Measurements from ENCODE around the gene TBL1X.

Gene TBL1X

GRCh38 chrX:9678215-9678965 is 213.5 kb downstream of the TBL1X start:
- Histone ChIP-seq H3K27me3 (ENCODE audit: control insufficient read depth, insufficient read depth, low read length) (no peaks in the 10 kb centered on the region), H3K36me3 (ENCODE audit: control insufficient read depth, low read depth, low read length) (no peaks in the 10 kb centered on the region), H3K9me3 (ENCODE audit: control insufficient read depth, low read depth, low read length) (no peaks in the 10 kb centered on the region), H3K27ac (ENCODE audit: low read length) (no peak overlapping the region), H3K4me1 (ENCODE audit: control insufficient read depth, low read depth, low read length) (no peaks in the 10 kb centered on the region), H3K4me3 (ENCODE audit: low read length) (no peak overlapping the region), H3K9ac (ENCODE audit: low read length) (no peak overlapping the region)

- H3K4me1 ChIP-seq (ENCODE audit: control insufficient read depth, low read depth, low read length), result no peaks in the 10 kb centered on the region
- H3K9me3 ChIP-seq (ENCODE audit: control insufficient read depth, low read depth, low read length), result no peaks in the 10 kb centered on the region
- H3K36me3 ChIP-seq (ENCODE audit: control insufficient read depth, low read depth, low read length), result no peaks in the 10 kb centered on the region
- H3K27ac ChIP-seq (ENCODE audit: low read length), result no peak overlapping the region
- H3K27me3 ChIP-seq (ENCODE audit: control insufficient read depth, insufficient read depth, low read length), result no peaks in the 10 kb centered on the region
- H3K9ac ChIP-seq (ENCODE audit: low read length), result no peak overlapping the region
- H3K4me3 ChIP-seq (ENCODE audit: low read length), result no peak overlapping the region
Measured at GRCh38 chrX:9681011-9681410, 216.2 kb downstream of the TBL1X start.

GRCh38 chrX:9681422-9681821 is 216.6 kb downstream of the TBL1X start:
- Histone ChIP-seq H3K27ac (ENCODE audit: low read length) (no peak overlapping the region), H3K27me3 (ENCODE audit: control insufficient read depth, insufficient read depth, low read length) (no peaks in the 10 kb centered on the region), H3K9ac (ENCODE audit: low read length) (no peak overlapping the region), H3K36me3 (ENCODE audit: control insufficient read depth, low read depth, low read length) (no peaks in the 10 kb centered on the region), H3K4me1 (ENCODE audit: control insufficient read depth, low read depth, low read length) (no peaks in the 10 kb centered on the region), H3K9me3 (ENCODE audit: control insufficient read depth, low read depth, low read length) (no peaks in the 10 kb centered on the region), H3K4me3 (ENCODE audit: low read length) (no peak overlapping the region)

- no peaks in the 10 kb centered on the region for H3K4me1 ChIP-seq (ENCODE audit: control insufficient read depth, low read depth, low read length)
- no peaks in the 10 kb centered on the region for H3K9me3 ChIP-seq (ENCODE audit: control insufficient read depth, low read depth, low read length)
- no peak overlapping the region for H3K9ac ChIP-seq (ENCODE audit: low read length)
- no peak overlapping the region for H3K4me3 ChIP-seq (ENCODE audit: low read length)
- no peaks in the 10 kb centered on the region for H3K36me3 ChIP-seq (ENCODE audit: control insufficient read depth, low read depth, low read length)
- no peaks in the 10 kb centered on the region for H3K27me3 ChIP-seq (ENCODE audit: control insufficient read depth, insufficient read depth, low read length)
- H3K27ac ChIP-seq (ENCODE audit: low read length), result no peak overlapping the region
Measured at GRCh38 chrX:9682456-9682855, 217.6 kb downstream of the TBL1X start.

GRCh38 chrX:9682861-9683260 is 218.0 kb downstream of the TBL1X start:
- Histone ChIP-seq H3K27me3 (ENCODE audit: control insufficient read depth, insufficient read depth, low read length) (no peaks in the 10 kb centered on the region), H3K9ac (ENCODE audit: low read length) (no peak overlapping the region), H3K36me3 (ENCODE audit: control insufficient read depth, low read depth, low read length) (no peaks in the 10 kb centered on the region), H3K9me3 (ENCODE audit: control insufficient read depth, low read depth, low read length) (no peaks in the 10 kb centered on the region), H3K4me3 (ENCODE audit: low read length) (no peak overlapping the region), H3K27ac (ENCODE audit: low read length) (no peak overlapping the region), H3K4me1 (ENCODE audit: control insufficient read depth, low read depth, low read length) (no peaks in the 10 kb centered on the region)

GRCh38 chrX:9683350-9683749 is 218.5 kb downstream of the TBL1X start:
- Histone ChIP-seq H3K36me3 (ENCODE audit: control insufficient read depth, low read depth, low read length) (peaks cover under 1% of the 10 kb centered on the region), H3K9ac (ENCODE audit: low read length) (no peak overlapping the region), H3K27me3 (ENCODE audit: control insufficient read depth, insufficient read depth, low read length) (no peaks in the 10 kb centered on the region), H3K27ac (ENCODE audit: low read length) (no peak overlapping the region), H3K9me3 (ENCODE audit: control insufficient read depth, low read depth, low read length) (no peaks in the 10 kb centered on the region), H3K4me3 (ENCODE audit: low read length) (no peak overlapping the region), H3K4me1 (ENCODE audit: control insufficient read depth, low read depth, low read length) (no peaks in the 10 kb centered on the region)

GRCh38 chrX:9687899-9688298 is 223.0 kb downstream of the TBL1X start:
- H3K36me3 ChIP-seq (ENCODE audit: control insufficient read depth, low read depth, low read length), result peaks cover 13% of the 10 kb centered on the region

GRCh38 chrX:9688833-9689232 is 224.0 kb downstream of the TBL1X start:
- no peaks in the 10 kb centered on the region for H3K27me3 ChIP-seq (ENCODE audit: control insufficient read depth, insufficient read depth, low read length)
- H3K4me3 ChIP-seq (ENCODE audit: low read length), result no peak overlapping the region
- peaks cover 22% of the 10 kb centered on the region for H3K36me3 ChIP-seq (ENCODE audit: control insufficient read depth, low read depth, low read length)
- H3K9ac ChIP-seq (ENCODE audit: low read length), result no peak overlapping the region
- no peak overlapping the region for H3K27ac ChIP-seq (ENCODE audit: low read length)
- no peaks in the 10 kb centered on the region for H3K4me1 ChIP-seq (ENCODE audit: control insufficient read depth, low read depth, low read length)
- no peaks in the 10 kb centered on the region for H3K9me3 ChIP-seq (ENCODE audit: control insufficient read depth, low read depth, low read length)

More at GRCh38 chrX:9687899-9688298, 223.0 kb downstream of the TBL1X start:
- Histone ChIP-seq H3K27me3 (ENCODE audit: control insufficient read depth, insufficient read depth, low read length) (no peaks in the 10 kb centered on the region), H3K9me3 (ENCODE audit: control insufficient read depth, low read depth, low read length) (no peaks in the 10 kb centered on the region), H3K9ac (ENCODE audit: low read length) (no peak overlapping the region), H3K4me1 (ENCODE audit: control insufficient read depth, low read depth, low read length) (no peaks in the 10 kb centered on the region), H3K27ac (ENCODE audit: low read length) (no peak overlapping the region), H3K4me3 (ENCODE audit: low read length) (no peak overlapping the region)

- Histone ChIP-seq H3K9ac (ENCODE audit: low read length) (no peak overlapping the region), H3K9me3 (ENCODE audit: control insufficient read depth, low read depth, low read length) (no peaks in the 10 kb centered on the region), H3K27me3 (ENCODE audit: control insufficient read depth, insufficient read depth, low read length) (no peaks in the 10 kb centered on the region), H3K4me3 (ENCODE audit: low read length) (no peak overlapping the region), H3K27ac (ENCODE audit: low read length) (no peak overlapping the region), H3K36me3 (ENCODE audit: control insufficient read depth, low read depth, low read length) (peaks cover 24% of the 10 kb centered on the region), H3K4me1 (ENCODE audit: control insufficient read depth, low read depth, low read length) (no peaks in the 10 kb centered on the region)
Measured at GRCh38 chrX:9690046-9690445, 225.2 kb downstream of the TBL1X start.

GRCh38 chrX:9693307-9694001 is 228.6 kb downstream of the TBL1X start:
- H3K36me3 ChIP-seq (ENCODE audit: control insufficient read depth, low read depth, low read length), result peaks cover 30% of the 10 kb centered on the region
- no peaks in the 10 kb centered on the region for H3K9me3 ChIP-seq (ENCODE audit: control insufficient read depth, low read depth, low read length)
- H3K4me3 ChIP-seq (ENCODE audit: low read length), result no peak overlapping the region
- no peak overlapping the region for H3K27ac ChIP-seq (ENCODE audit: low read length)
- no peak overlapping the region for H3K9ac ChIP-seq (ENCODE audit: low read length)
- no peaks in the 10 kb centered on the region for H3K27me3 ChIP-seq (ENCODE audit: control insufficient read depth, insufficient read depth, low read length)
- H3K4me1 ChIP-seq (ENCODE audit: control insufficient read depth, low read depth, low read length), result no peaks in the 10 kb centered on the region

- H3K4me3 ChIP-seq (ENCODE audit: low read length), result no peak overlapping the region
- H3K9me3 ChIP-seq (ENCODE audit: control insufficient read depth, low read depth, low read length), result no peaks in the 10 kb centered on the region
- peaks cover 12% of the 10 kb centered on the region for H3K36me3 ChIP-seq (ENCODE audit: control insufficient read depth, low read depth, low read length)
- H3K27me3 ChIP-seq (ENCODE audit: control insufficient read depth, insufficient read depth, low read length), result no peaks in the 10 kb centered on the region
- H3K9ac ChIP-seq (ENCODE audit: low read length), result no peak overlapping the region
- no peaks in the 10 kb centered on the region for H3K4me1 ChIP-seq (ENCODE audit: control insufficient read depth, low read depth, low read length)
- no peak overlapping the region for H3K27ac ChIP-seq (ENCODE audit: low read length)
Measured at GRCh38 chrX:9698576-9698975, 233.7 kb downstream of the TBL1X start.

- Histone ChIP-seq H3K27ac (ENCODE audit: low read length) (no peak overlapping the region), H3K9ac (ENCODE audit: low read length) (no peak overlapping the region), H3K36me3 (ENCODE audit: control insufficient read depth, low read depth, low read length) (peaks cover 14% of the 10 kb centered on the region), H3K4me3 (ENCODE audit: low read length) (no peak overlapping the region), H3K9me3 (ENCODE audit: control insufficient read depth, low read depth, low read length) (no peaks in the 10 kb centered on the region), H3K27me3 (ENCODE audit: control insufficient read depth, insufficient read depth, low read length) (no peaks in the 10 kb centered on the region), H3K4me1 (ENCODE audit: control insufficient read depth, low read depth, low read length) (no peaks in the 10 kb centered on the region)
Measured at GRCh38 chrX:9700555-9700954, 235.7 kb downstream of the TBL1X start.
